ENCODE data around the gene MAGT1.
A peak's percentile ranks its signal among the peaks of the same experiment; 100 is the strongest.
"Not testable (repeated sequence)": the region's sequence is repeated elsewhere in the genome, so short reads cannot be mapped to it uniquely, and the experiment has no call there.

Gene MAGT1

GRCh38 chrX:77892887-77893286 is 2.3 kb downstream of the MAGT1 start:
- no peak for DNase-seq
- in situ Hi-C loops (cut with HindIII; ENCODE audit: low pct_ligation_motif_present, low pct_unique_long_range_greater_than_20kb, low sequenced_read_pairs): no loop called here

GRCh38 chrX:77881418-77881817 is 13.8 kb downstream of the MAGT1 start:
- in situ Hi-C loops (cut with HindIII; ENCODE audit: low pct_ligation_motif_present, low pct_unique_long_range_greater_than_20kb, low sequenced_read_pairs); DNase-seq: not testable (repeated sequence)

- in situ Hi-C loops (cut with HindIII; ENCODE audit: low pct_ligation_motif_present, low pct_unique_long_range_greater_than_20kb, low sequenced_read_pairs): no loop called here
Measured at GRCh38 chrX:77875372-77875771, 19.9 kb downstream of the MAGT1 start.

GRCh38 chrX:77831544-77831943 is 63.7 kb downstream of the MAGT1 start:
- in situ Hi-C loops (cut with HindIII; ENCODE audit: low pct_ligation_motif_present, low pct_unique_long_range_greater_than_20kb, low sequenced_read_pairs); DNase-seq: not testable (repeated sequence)

More at GRCh38 chrX:77875372-77875771, 19.9 kb downstream of the MAGT1 start:
- no peak for DNase-seq

- DNase-seq; in situ Hi-C loops (cut with HindIII; ENCODE audit: low pct_ligation_motif_present, low pct_unique_long_range_greater_than_20kb, low sequenced_read_pairs): not testable (repeated sequence)
Measured at GRCh38 chrX:77821989-77822388, 73.2 kb downstream of the MAGT1 start.

GRCh38 chrX:77820091-77820727 is 75.0 kb downstream of the MAGT1 start:
- DNase-seq: no peak
- in situ Hi-C loops (cut with HindIII; ENCODE audit: low pct_ligation_motif_present, low pct_unique_long_range_greater_than_20kb, low sequenced_read_pairs): no loop called here

- in situ Hi-C loops (cut with HindIII; ENCODE audit: low pct_ligation_motif_present, low pct_unique_long_range_greater_than_20kb, low sequenced_read_pairs): no loop called here
Measured at GRCh38 chrX:77814210-77814609, 81.0 kb downstream of the MAGT1 start.

GRCh38 chrX:77802201-77802600 is 93.0 kb downstream of the MAGT1 start:
- in situ Hi-C loops (cut with HindIII; ENCODE audit: low pct_ligation_motif_present, low pct_unique_long_range_greater_than_20kb, low sequenced_read_pairs): no loop called here
- DNase-seq: no peak

More at GRCh38 chrX:77814210-77814609, 81.0 kb downstream of the MAGT1 start:
- no peak for DNase-seq

- DNase-seq: no peak
- in situ Hi-C loops (cut with HindIII; ENCODE audit: low pct_ligation_motif_present, low pct_unique_long_range_greater_than_20kb, low sequenced_read_pairs): no loop called here
Measured at GRCh38 chrX:77795124-77795523, 100.1 kb downstream of the MAGT1 start.

GRCh38 chrX:77793946-77794345 is 101.3 kb downstream of the MAGT1 start:
- in situ Hi-C loops (cut with HindIII; ENCODE audit: low pct_ligation_motif_present, low pct_unique_long_range_greater_than_20kb, low sequenced_read_pairs): no loop called here
- no peak for DNase-seq

GRCh38 chrX:77788050-77788449 is 107.2 kb downstream of the MAGT1 start:
- peak; percentile 64 for DNase-seq
- in situ Hi-C loops (cut with HindIII; ENCODE audit: low pct_ligation_motif_present, low pct_unique_long_range_greater_than_20kb, low sequenced_read_pairs): no loop called here

- in situ Hi-C loops (cut with HindIII; ENCODE audit: low pct_ligation_motif_present, low pct_unique_long_range_greater_than_20kb, low sequenced_read_pairs): no loop called here
- no peak for DNase-seq
Measured at GRCh38 chrX:77786365-77786680, 108.9 kb downstream of the MAGT1 start.

GRCh38 chrX:77785486-77786364 is 109.5 kb downstream of the MAGT1 start, which contains the start of gene ATRX:
ATRX (minus strand) TSS chrX:77786216; CDS start chrX:77786001, 215 bp downstream.
- in situ Hi-C loops (cut with HindIII; ENCODE audit: low pct_ligation_motif_present, low pct_unique_long_range_greater_than_20kb, low sequenced_read_pairs): no loop called here

GRCh38 chrX:77779695-77780094 is 115.5 kb downstream of the MAGT1 start:
- in situ Hi-C loops (cut with HindIII; ENCODE audit: low pct_ligation_motif_present, low pct_unique_long_range_greater_than_20kb, low sequenced_read_pairs): no loop called here
- no peak for DNase-seq

More at GRCh38 chrX:77785486-77786364, 109.5 kb downstream of the MAGT1 start, which contains the start of gene ATRX:
- DNase-seq: peak; percentile 77

GRCh38 chrX:77776659-77777058 is 118.6 kb downstream of the MAGT1 start:
- DNase-seq: no peak
- in situ Hi-C loops (cut with HindIII; ENCODE audit: low pct_ligation_motif_present, low pct_unique_long_range_greater_than_20kb, low sequenced_read_pairs): no loop called here
